HepG2 (cell line): ENCODE results near the gene ACSS1. TPM values are rescaled to one million over a fixed set of nuclear protein-coding genes. Genes with fewer than 3 reads are reported as not detected.

Experiments
- CREM ChIP-seq, 2 experiments: sonication (generic) in 1 of 2; formaldehyde crosslinking in 1 of 2; IDR thresholded peaks; 2 replicates each; pipeline versions ENCODE4 v1.4.0 to v1.6.1; 2016 to 2020; ENCODE audit warnings: antibody characterized with exemption in 1 of 2, mild to moderate bottlenecking in 1 of 2, missing genetic modification reagents in 1 of 2
- CSRNP2 ChIP-seq: sonication (generic); formaldehyde crosslinking; conservative IDR thresholded peaks from 2 replicates; pipeline ENCODE4 v1.8.0; 2022; ENCODE audit warnings: low read depth, missing genetic modification reagents
- GMEB1 ChIP-seq: sonication (generic); formaldehyde crosslinking; IDR thresholded peaks from 2 replicates; pipeline ENCODE4 v1.5.1; 2020; ENCODE audit warnings: missing genetic modification reagents, mild to moderate bottlenecking, borderline replicate concordance
- HNRNPL ChIP-seq: fragments of 200-400 bp; formaldehyde crosslinking; IDR thresholded peaks from 2 replicates; pipeline ENCODE4 v1.6.1; 2017; ENCODE audit warnings: mild to moderate bottlenecking, low read depth, low read length
- HNRNPLL ChIP-seq: fragments of 200-400 bp; formaldehyde crosslinking; IDR thresholded peaks from 2 replicates; pipeline ENCODE4 v1.6.1; 2017; ENCODE audit warnings: mild to moderate bottlenecking, low read depth, low read length; ENCODE audit not compliant: poor library complexity, severe bottlenecking
- KDM6A ChIP-seq: IDR thresholded peaks from 2 replicates; pipeline ENCODE4 v1.6.1; 2016; ENCODE audit warnings: low read depth
- KLF13 ChIP-seq: sonication (generic); formaldehyde crosslinking; IDR thresholded peaks from 2 replicates; pipeline ENCODE4 v1.4.0; 2020; ENCODE audit warnings: mild to moderate bottlenecking, missing genetic modification reagents
- PCBP2 ChIP-seq: fragments of 200-400 bp; formaldehyde crosslinking; optimal IDR thresholded peaks from 2 replicates; pipeline ENCODE3; 2018; ENCODE audit warnings: low read length, low read depth; ENCODE audit not compliant: poor library complexity, severe bottlenecking
- PPARG ChIP-seq: conservative IDR thresholded peaks from 2 replicates; pipeline ENCODE4 v1.6.1; 2016; ENCODE audit warnings: missing biosample characterization, missing genetic modification reagents
- TFE3 ChIP-seq: IDR thresholded peaks from 2 replicates; pipeline ENCODE4 v1.6.1; 2016
- YEATS4 ChIP-seq: sonication (generic); formaldehyde crosslinking; IDR thresholded peaks from 2 replicates; pipeline ENCODE4 v1.4.0; 2020; ENCODE audit warnings: missing genetic modification reagents, borderline replicate concordance
- ZBTB40 ChIP-seq, 2 experiments: fragments of 450-650 bp in 1 of 2; sonication (generic) in 1 of 2; formaldehyde crosslinking in 1 of 2; IDR thresholded peaks; 2 replicates each; pipeline versions ENCODE4 v1.6.1 to v1.8.0; 2016 to 2022; ENCODE audit warnings: antibody characterized with exemption in 1 of 2, mild to moderate bottlenecking in 1 of 2, missing genetic modification reagents in 1 of 2
- ZNF883 ChIP-seq: sonication (generic); formaldehyde crosslinking; IDR thresholded peaks from 2 replicates; pipeline ENCODE4 v1.5.1; 2020; ENCODE audit warnings: mild to moderate bottlenecking, missing genetic modification reagents; ENCODE audit errors: not compliant biosample characterization
- polyA plus RNA-seq, 8 experiments: library from polyadenylated mRNA; depleted of rRNA in 3 of 8; stranded (reverse) in 7 of 8; unstranded in 1 of 8; fragments of >200 nt; fragmentation: Illumina TruSeq in 4 of 8; extraction: Trizol in 4 of 8; gene quantifications; 2 replicates each; pipeline versions ENCODE4 v1.2.1 to v1.2.3, GENCODE V29; 2011 to 2016; ENCODE audit warnings: low read depth in 4 of 8, missing spikeins in 1 of 8, mixed read lengths in 1 of 8; ENCODE audit not compliant: insufficient read depth in 1 of 8
- total RNA-seq, 5 experiments: library from RNA; depleted of rRNA; stranded (reverse); fragments of >200 nt; fragmentation: Illumina TruSeq; extraction: Trizol; gene quantifications; 2 replicates each; pipeline ENCODE4 v1.2.3, GENCODE V29; 2016; ENCODE audit warnings: low read depth in 1 of 5

The ACSS1 gene
- total and polyA plus RNA-seq, 2 of the 13 experiments (the other 11 are each of a cell fraction or from before 2014, with no cell fraction given), result 15.2 to 41.6 TPM

DNA sequence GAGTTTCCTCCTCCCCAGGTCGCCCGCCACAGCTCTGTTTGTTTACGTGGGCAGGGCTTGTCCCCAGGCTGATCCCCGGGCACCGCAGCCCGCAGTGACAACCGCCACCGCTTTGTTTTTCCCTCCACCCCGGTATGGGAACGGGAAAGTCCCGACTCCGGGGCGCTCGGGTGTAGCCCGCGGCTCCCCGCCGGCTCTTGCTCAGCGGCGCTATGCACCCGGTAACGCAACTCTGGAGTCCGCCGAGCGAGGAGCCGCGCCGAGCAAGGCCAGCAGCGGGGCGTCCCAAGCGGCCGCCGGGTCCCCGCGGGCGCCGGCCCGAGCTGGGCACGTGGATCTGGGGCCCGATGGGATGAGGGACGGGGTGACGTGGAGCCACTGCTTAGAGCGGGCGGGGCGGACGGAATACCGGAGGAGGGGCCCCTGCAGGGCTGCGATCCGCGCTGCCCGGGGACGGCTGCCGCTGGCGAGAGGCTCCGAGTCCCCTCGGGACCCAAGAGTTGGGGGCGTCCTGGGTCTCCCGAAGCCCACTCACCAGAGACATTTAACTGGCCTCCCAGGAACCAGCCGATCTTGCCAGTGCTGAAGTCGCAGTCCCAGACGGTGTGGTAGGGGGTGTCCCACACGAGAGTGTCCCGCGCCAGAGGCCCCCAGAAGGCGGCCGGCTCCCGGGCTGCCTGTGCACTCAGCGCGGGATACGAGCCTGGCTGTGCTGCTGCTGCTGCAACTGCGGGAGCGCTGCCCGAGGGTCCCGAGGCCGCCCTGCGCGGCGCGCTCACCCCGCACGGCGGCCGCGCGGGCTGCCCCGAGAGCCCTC is 497 bp downstream of the ACSS1 start (continued):
- TF ChIP-seq HNRNPLL (peak; percentile 85), KLF13 (CRISPR knock-in tag) (0 out of 2 replicates have a peak, but pooled peaks have one; percentile 55), CSRNP2 (CRISPR knock-in tag) (no peak), GMEB1 (CRISPR knock-in tag) (peak; percentile 32; the same call in 1 of the 2 replicates), TFE3 (CRISPR knock-in tag) (0 out of 2 replicates have a peak, but pooled peaks have one; percentile 22), PPARG (CRISPR knock-in tag) (no peak), YEATS4 (peak; percentile 89), CREM (IDR thresholded peaks at IDR 0.05) (no peak), CREM (CRISPR knock-in tag; IDR thresholded peaks at IDR 0.05) (no peak), HNRNPL (peak; percentile 91; the same call in 1 of the 2 replicates), KDM6A (CRISPR knock-in tag) (no peak), ZNF883 (CRISPR knock-in tag) (peak; percentile 19), ZBTB40 (IDR thresholded peaks at IDR 0.05) (no peak), ZBTB40 (CRISPR knock-in tag; IDR thresholded peaks at IDR 0.05) (peak; percentile 59), PCBP2 (no peak)
